SK-N-SH (cell line): ENCODE results near the gene ZFHX3.

Experiments
- CTCF ChIP-seq: fragments of 200-600 bp; sonication (generic); IDR thresholded peaks from 2 replicates; pipeline ENCODE4 v1.6.1; 2017; ENCODE audit warnings: antibody characterized with exemption, mild to moderate bottlenecking, moderate library complexity
- EP300 ChIP-seq, 2 experiments: IDR thresholded peaks; 2 replicates each; pipeline versions ENCODE4 v1.4.0 to v1.6.1; 2012; ENCODE audit warnings: borderline replicate concordance in 1 of 2, low read depth in 1 of 2, low read length in 1 of 2
- FOSL2 ChIP-seq: IDR thresholded peaks from 2 replicates; pipeline ENCODE4 v1.4.0; 2012; ENCODE audit warnings: low read depth, mild to moderate bottlenecking, moderate library complexity, borderline replicate concordance
- MAX ChIP-seq: IDR thresholded peaks from 2 replicates; pipeline ENCODE4 v1.4.0; 2012; ENCODE audit warnings: low read depth
- POLR2AphosphoS5 ChIP-seq: IDR thresholded peaks from 2 replicates; pipeline ENCODE4 v1.6.1; 2012; ENCODE audit warnings: low read depth, low read length
- REST ChIP-seq: IDR thresholded peaks from 2 replicates; pipeline ENCODE4 v1.6.1; 2012; ENCODE audit warnings: mild to moderate bottlenecking, low read depth, low read length, moderate library complexity
- SIN3A ChIP-seq: IDR thresholded peaks from 2 replicates; pipeline ENCODE4 v1.6.1; 2012; ENCODE audit warnings: low read depth, mild to moderate bottlenecking, low read length, moderate library complexity, borderline replicate concordance
- TAF1 ChIP-seq: IDR thresholded peaks from 2 replicates; pipeline ENCODE4 v1.6.1; 2012; ENCODE audit warnings: low read depth, mild to moderate bottlenecking, low read length, moderate library complexity, borderline replicate concordance

- TF ChIP-seq EP300 (IDR thresholded peaks at IDR 0.05; ENCODE audit: borderline replicate concordance in 1 of 2, low read depth in 1 of 2, low read length in 1 of 2) (no peak), TAF1 (no peak), POLR2AphosphoS5 (no peak), CTCF (no peak), SIN3A (no peak), REST (no peak), FOSL2 (no peak), MAX (no peak)
Observed at GRCh38 chr16:72988569-72988968, 59.4 kb downstream of the ZFHX3 start.
